Stromal cell of bone marrow (primary cell): ENCODE data around the gene CPZ.
"Not testable (repeated sequence)": the region's sequence is repeated elsewhere in the genome, so short reads cannot be mapped to it uniquely, and the experiment has no call there.

Experiments used
- DNase-seq: peaks from one replicate; pipeline ENCODE4 v3.0.0-alpha.2; 2012; ENCODE audit warnings: low read depth

The CPZ gene

DNA sequence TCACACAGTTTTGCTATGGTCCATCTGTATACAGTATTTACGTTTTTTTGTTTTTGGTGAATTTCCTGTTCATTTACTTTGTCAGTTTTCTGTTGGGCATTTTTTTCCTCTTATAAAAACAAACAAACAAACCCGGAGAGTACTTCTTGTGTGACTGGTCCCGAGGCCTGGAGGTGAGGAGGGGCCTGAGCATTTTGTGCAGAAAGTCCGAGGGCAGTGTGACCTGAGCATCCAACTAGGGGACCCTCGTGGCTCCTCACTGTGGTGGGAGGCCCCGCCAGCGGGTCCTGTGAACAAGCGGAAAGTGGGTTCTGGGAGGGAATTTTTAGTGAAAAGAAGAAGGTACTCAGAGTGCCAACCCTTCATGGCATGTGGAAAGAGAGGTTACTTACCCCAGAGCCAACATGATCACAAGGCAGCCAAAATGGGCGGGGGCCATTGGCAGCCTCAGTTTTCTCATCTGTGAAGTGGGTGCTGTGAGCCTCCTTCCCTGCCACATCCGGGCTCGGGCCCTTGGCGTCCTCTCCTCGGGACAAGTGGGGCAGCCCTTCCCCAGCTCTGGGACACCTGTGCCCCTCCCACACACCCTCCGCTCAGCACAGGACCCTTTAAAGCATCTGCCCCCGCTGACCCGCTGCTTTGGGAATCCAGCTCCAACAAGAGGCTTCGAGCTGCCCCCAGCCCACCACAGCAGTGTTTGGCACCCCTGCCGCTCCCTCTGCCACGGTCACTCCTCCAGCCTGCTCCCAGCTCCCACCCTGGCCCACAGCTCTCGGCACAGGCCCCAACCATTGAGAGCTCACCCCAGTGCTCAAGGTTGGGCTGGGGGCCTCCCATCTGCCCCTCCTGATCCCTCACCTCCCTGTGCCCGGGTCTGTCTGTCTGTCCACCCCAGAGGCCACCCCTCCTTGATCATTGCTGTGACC is 35.2 kb upstream of the CPZ start:
- DNase-seq, result no peak

DNA sequence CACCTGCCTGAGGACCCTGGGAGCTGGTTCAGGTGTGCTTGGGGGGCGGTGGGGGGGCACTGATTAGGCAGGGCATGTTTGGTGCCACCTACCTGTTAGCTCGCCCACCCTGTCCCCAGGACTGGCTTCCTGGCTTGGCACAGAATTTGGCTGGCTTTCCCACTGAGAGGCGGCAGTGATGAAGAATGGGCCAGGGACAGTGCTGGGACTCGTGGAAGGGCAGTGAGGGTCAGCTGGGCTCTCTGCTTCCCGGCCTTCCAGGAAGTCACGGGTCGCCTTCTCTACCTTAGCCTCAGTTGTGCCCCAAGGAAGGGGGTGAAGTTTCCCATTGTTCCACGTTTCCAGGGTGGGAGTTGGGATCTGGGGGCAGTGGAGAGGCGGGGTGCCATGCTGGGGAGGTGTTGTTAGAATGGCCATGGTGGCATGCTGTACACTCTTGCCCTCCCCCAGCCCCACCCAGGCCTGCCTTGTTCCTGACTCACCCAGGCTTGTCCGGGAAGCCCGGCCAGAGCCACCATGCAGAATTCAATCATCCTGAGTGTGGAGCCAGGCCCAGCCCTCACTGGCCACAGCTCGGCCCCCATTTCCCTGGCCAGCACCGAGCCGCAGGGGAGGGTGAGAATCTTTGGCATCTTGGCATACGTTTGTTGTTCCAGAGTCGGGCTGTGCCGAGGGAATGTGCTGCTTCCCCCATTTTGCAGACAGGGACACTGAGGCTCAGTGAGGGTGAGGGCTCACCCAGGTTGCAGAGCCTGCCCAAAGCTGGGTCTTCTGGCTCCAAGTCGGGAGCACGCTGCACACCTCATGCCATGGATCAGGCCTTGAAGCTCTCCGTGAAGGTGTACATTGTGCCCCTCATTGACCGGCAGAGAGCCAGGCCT is 34.2 kb upstream of the CPZ start:
- no peak for DNase-seq

DNA sequence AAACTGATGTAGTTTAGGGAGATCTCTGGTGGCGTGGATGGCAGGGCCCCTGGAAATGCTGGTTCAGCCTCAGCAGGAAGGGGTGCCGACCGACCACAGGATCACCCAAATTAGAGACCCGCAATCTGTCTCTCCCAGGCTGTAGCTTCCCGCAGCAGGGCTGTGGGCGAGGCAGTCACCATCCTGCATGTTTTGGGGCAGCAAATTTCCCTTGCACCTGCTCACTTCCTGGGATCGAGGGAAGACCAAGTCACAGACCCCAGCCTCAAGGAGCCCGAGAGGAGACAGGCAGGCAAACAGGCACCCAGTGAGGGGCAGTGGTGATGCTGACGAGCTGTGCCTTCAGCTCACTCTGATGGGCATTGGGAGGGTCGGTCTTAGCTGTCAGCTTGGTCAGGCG is 33.6 kb upstream of the CPZ start:
- DNase-seq, result no peak

DNA sequence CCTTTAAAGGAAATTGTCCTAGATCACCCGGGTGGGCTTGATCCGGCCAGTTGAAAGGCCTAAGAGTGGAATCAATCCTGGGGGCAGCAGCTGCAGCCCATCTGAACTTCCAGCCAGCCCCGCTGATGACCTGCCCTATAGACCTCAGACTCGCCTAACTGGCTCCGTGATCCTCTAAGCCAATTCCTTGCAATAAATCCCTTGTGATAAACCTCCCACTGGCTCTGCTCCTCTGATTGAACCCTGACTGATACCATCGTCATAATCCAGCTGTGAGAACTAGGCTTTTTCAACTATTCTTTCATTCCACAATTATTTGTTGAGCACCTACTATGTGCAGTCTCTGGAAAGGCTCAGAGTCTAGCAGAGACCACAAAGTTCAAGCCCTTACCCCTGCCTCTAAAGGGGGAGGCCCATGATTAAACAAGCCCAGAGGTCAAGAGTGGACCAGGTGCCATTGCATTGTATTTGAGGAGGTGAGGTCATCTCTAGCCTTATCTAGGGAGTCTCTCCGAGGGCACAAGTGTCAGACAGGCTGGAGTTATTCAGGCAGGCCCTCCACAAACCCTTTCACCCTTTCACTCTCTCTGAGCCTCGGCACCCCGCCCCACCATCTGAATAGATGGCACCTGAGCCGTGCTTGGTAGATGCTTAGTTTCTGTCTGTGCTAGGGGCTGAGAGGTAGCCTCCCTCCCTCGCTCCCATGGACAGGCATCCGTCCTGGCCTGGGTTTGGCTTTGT is 32.9 kb upstream of the CPZ start:
- no peak for DNase-seq

GRCh38 chr4:8560265-8561047 is 32.1 kb upstream of the CPZ start:
- no peak for DNase-seq

DNA sequence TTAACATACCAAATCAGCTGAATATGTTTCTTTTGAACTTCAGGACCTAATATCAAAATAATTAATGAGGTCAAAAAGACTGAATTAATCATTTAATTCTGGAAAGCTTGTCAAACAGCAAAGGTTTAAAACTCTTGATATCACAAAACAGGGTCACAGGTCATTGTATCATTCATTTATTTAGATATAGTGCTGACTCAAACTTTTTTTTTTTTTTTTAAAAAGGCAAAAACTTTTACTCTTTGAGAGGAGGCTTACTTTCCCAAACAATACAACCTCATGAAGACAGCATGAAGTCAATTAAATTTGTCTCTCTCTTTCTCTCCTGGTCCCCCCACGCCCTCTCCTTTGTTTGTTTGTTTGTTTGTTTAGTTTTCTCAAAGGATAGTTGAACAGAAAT is 28.0 kb upstream of the CPZ start:
- DNase-seq, result no peak

GRCh38 chr4:8568068-8568668 is 24.4 kb upstream of the CPZ start:
- no peak for DNase-seq

- DNase-seq, result no peak
Observed at GRCh38 chr4:8570201-8570600, 22.4 kb upstream of the CPZ start.

DNA sequence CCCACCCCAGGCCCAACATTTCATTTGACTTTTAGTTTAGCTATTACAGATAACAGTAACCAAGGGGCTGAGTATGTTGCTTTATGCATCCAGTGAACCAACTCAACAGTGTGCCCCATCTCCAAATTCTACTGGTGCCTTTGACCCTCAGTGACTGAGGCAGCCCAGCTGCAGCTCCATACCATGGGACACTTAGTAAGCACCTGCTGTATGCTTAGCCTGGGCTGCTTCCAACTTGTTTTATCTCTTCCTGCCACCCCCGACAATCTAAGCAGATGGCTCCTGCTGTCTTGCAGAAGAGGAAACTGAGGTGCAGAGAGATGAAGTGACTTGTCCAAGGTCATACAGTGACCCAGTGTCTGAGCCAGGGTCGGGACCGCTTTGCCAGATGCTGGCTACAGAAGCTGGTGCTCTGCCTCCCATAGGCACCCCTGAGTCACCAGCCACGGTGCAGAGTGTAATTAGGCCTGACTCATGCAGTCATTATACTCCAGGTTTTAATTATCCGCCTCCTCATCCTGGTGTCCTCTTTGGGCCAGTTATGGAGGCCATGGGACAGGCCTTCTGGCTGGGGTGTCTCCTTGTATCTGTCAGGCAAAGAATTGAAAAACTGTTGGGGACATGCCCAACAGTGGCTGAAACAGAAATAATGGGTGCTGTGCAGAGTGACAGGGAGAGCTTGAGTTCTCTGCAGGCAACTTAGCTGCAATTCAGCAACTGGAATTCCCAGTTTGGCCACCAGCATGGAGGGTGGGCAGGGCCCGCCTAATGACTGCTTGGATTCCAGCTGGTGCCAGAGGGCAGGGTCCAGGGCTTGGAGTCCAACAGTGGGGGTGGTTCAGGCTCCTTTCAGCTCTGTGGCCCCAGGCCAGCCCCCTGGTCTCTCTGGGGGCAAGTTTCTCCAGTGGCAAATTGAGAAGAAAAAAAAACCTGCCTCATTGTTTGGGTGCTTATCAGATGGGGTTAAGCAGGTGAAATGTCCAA is 20.6 kb upstream of the CPZ start:
- no peak for DNase-seq

- DNase-seq, result no peak
Observed at GRCh38 chr4:8573266-8573665, 19.3 kb upstream of the CPZ start.

GRCh38 chr4:8574796-8575370 is 17.7 kb upstream of the CPZ start:
- DNase-seq, result no peak

DNA sequence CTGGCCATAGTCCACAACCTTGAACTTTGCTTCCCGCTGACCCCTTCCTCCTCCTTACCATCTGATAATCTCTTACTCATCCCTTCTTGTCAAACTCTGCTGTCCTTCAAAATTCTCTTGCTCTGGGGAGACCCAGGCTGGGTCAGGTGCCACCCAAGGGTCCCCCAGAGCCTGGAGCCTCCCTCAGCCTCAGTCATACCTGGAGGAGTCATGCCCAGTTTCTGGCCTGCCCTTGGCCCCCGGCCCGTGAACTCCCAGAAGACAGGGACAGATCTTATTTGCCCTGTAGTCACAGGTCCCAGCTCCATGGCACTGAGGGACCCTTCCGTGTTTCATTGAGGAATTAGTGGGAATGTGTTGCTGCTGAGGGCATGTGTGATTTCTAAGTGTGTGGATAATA is 17.1 kb upstream of the CPZ start:
- no peak for DNase-seq

- not testable (repeated sequence) for DNase-seq
Observed at GRCh38 chr4:8576591-8576990, 16.0 kb upstream of the CPZ start.

DNA sequence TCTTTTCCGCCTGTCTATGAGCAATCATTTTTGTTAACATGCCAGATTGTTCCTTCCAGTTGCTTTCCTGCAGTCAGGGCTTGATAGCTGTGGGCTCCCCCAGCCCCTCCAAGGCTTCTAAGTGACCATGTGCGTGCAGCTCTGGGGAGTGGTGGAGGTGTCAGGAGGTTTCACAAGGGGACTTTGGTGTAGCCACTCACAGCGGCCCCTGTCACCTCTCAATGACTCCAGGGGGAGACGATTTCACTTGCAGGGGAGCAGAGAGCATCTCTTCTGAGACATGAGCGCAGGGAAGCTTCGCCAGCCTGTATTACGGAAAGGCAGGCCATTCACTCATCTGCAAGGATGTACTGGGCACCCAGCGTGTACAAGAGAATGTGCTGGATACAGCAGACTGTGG is 15.5 kb upstream of the CPZ start:
- DNase-seq, result no peak

DNA sequence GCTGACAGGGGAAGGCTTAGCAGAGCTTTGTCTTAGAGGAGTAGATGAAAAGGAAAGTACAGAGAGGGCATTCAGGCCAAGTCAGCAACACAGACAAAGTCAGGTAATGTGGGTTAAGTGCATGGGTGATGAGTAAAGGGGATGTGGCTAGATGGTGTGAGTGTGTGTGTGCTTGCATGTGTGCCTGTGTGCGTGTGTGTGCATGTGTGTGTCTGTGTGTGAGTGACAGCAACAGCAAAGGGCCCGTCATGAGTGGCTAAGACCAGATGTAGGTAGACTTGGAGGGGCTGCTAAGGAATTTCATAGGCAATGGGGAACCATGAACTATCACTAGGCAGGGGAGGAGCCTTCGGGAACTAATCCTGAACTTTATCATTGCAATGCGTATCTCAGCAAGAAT is 14.6 kb upstream of the CPZ start:
- DNase-seq, result no peak

DNA sequence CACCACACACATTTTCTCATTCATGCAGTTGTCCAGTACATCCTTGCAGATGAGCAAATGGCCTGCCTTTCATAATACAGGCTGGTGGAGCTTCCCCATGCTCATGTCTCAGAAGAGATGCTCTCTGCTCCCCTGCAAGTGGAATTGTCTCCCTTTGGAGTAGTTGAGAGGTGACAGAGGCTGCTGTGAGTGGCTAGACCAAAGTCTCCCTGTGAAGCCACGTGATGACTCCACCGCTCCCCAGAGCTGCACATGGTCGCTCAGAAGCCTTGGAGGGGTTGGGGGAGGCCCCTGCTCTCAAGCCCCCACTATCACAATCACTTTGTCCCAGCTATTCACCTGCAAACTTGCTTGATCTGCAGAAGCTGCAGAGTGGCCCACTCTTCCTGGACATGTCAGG is 13.8 kb upstream of the CPZ start:
- no peak for DNase-seq

DNA sequence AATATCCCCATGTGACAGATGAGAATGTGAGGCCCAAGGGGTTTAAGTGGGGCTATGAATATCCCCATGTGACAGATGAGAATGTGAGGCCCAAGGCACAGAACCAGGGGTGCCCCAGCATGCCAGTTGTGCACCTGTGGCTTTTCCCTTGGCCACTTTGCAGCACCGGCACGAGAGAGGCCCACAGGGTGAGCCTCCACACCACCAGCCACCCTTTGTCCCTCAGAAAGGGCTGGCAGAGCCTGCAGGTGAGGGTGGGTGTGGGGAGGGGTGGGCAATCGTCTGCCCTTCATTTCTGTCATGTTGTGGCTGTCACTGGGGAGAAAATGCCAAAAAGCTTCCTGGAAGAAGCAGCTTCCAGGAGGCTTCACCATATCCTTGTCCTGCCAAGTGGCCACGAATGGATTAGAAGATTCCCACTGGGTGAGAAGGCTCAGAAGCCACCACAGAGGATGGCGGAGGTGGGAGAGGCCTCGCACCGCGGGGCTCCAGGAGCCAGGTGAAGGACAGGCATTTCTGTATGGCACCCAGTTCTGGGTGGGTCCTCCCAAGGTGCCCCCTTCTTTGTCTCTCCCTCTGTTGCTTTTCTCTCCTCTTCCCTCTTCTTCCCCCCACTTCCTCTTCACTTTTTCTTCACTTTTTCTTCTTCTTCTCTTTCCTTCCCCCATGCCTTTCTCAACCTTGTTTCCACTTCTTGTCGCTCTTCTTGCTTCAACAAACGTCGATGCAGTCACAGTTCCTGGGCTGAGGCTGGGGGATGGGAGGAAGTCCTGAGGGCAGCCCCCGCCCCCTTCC is 12.8 kb upstream of the CPZ start:
- DNase-seq, result no peak

DNA sequence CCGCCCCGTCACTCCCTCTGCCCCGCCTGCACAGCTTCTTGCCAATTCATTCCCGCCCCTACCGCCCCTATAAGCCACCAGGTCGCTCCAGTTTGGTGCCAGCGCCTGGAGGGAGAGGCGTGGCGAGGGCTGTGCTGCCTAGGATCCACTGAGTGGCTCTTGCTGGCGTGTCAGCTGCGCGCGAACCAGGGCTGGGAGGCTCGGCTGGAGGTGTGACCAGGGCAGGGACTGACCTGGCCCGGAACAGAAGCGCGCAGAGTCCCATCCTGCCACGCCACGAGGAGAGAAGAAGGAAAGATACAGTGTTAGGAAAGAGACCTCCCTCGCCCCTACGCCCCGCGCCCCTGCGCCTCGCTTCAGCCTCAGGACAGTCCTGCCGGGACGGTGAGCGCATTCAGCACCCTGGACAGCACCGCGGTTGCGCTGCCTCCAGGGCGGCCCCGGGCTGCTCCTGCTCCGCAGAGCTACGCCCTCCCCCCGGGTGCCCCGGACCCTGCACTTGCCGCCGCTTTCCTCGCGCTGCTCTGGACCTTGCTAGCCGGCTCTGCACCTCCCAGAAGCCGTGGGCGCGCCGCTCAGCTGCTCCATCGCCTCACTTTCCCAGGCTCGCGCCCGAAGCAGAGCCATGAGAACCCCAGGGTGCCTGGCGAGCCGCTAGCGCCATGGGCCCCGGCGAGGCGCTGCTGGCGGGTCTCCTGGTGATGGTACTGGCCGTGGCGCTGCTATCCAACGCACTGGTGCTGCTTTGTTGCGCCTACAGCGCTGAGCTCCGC is 12.1 kb upstream of the CPZ start, which contains the start of gene GPR78:
Gene GPR78 (plus strand): TSS at position 72 of the 773 bp plus-strand sequence. CDS start 591 bp downstream, at position 663.
- peak; percentile 14 for DNase-seq
